GM21786 (cell line): ENCODE data around the gene TMEM18.

ENCODE experiments used
- ATAC-seq: cut with Tn5 transposase; IDR thresholded peaks from one replicate; pipeline ENCODE4 v1.9.1; 2021; ENCODE audit not compliant: unreplicated experiment

TMEM18 gene

DNA sequence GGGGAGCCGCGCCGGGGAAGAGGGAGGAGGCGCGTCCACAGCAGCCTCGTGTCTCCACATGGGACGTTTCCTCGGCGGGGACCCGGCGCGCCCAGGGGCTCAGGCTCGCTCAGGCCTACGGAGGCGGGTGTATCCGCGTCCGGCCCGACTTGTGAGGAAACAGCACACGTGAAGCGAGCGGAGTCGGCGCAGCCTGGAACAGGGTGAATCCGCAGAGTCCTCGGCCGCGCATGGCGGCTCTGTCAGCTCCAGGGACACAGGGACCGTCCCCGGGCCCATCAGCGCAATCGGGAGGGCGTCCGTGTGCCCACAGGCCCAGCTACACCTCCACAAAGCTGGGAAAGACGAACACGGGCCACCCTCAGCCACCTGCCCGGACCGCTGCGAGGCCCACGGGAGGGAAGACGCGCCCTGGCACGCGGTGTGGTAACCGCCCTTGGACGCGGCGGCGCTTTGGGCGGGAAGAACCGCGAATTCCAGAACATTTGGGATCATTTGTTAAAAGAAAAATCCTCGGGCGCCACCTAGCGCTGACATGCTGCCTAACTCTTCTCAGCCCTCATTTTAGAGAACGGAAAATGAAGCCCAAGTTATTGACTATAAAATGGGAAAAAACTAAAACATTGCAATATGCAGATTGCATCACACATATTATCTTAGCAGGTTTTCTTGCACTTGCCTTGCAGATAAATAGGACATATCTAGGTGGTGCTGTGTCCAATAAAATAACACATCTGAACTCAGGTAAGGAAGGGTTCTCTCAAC lies 40.4 kb downstream of the TMEM18 start:
- no peak for ATAC-seq

DNA sequence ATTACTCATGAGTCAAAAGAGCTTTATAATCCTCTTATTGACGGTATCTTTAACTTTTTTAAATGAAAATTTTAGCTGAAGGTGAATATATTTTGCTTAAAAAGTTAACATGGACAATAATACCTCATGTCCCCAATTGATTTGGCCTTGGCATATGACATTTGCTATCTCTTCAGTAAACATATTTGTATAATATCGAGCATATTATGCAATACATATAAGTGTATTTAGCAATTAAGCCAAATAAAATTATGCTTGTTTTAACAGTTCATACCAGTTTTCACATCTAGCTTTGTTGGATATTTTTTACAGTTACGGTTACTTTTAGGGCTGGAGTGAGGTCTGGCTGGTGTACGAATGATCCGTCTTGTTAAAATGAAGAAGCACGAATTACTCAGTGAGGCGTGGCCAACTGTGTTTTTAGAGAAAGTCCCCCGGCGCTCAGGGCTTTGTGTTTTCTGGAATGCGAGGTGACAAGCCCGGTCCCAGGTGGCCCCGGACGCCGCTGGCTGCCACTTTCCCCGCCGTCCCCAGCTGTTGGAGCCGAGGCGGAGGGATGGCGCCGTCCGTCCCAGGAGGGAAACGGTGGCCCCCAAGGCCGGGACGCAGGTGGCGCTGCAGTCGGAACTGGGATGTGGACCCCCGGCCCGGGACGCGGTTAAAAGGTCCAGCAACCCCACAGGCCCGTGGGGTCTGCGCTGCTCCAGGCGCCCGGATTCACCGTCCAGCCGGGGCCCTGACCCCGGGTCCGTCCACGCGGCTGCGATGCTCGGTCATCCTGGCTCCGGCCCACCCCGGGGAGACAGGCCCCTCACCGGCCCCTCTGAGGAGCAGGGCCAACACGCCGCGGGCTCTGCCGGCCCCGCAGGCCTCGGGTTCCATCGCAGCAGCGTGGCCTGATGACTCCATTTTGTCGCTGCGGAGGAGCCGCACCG lies 41.3 kb downstream of the TMEM18 start:
- no peak for ATAC-seq

DNA sequence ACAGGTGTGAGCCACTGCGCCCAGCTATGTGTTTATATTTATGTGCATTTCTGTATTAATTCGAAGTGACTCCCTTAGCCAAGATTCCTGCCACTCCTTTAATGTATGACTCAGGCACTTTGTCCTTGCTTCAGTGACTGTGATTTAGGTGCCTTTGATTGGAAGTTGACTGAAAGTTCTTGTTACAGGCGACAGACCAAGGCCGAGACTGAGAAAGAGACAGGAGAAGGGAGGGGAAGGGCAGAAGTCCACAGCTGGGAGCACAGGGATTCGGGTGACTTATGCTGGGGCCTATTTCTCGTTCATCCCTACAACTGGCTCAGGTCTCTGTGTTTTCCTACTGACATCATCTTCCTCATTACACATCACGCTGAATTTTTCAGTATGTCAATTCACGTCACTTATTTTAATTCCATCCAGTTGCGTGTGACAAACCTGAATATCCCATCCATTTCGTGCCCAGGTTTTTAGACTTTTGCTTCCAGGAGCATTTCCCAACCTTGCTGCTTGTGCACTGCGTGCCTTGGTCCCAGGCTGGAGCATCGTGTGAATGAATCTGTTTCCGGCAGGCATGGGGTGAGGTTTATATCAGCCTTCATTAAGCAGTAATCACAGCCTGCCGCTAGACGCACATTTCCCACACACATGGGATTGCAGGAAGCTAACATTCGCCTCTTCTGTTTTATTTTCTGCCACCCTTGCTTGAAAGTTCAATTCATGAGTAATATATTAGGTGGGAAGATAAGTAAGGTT lies 42.4 kb downstream of the TMEM18 start:
- no peak for ATAC-seq

DNA sequence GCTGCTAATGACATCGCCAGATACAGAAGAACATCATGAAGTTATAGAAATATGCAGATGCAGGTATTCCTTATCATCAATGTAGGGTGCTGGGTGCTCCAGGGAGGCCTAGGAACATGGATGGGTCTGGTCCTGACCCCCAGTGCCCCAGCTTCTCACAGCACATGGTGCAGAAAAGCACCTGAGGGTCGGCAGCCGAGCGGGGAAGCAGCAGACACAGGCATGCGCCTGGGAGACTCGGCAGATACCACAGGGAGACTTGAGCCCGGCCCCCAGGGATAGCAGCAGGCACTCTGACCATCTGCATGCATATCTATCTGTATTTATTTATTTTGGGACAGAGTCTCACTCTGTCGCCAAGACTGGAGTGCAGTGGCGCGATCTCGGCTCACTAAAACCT lies 43.2 kb downstream of the TMEM18 start:
- no peak for ATAC-seq

DNA sequence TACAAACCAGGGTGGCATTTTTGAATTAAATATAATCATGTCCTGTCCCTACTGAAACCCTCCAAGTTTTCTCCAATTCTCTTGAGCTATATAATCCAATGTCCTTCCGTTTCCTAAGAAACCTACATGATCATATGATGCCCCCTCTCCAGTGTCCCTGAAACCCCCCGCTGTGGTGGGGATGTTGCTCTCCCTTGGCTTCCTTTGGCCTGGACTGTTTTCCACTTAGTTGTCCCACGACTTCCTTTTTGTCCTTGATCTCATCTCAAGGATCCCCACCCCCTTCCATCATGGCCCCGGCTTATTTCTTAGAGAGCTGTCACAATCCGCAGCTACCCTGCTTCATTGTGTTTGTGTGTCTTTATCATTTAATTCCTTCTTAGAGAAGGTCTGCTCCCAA lies 43.8 kb downstream of the TMEM18 start:
- no peak for ATAC-seq

DNA sequence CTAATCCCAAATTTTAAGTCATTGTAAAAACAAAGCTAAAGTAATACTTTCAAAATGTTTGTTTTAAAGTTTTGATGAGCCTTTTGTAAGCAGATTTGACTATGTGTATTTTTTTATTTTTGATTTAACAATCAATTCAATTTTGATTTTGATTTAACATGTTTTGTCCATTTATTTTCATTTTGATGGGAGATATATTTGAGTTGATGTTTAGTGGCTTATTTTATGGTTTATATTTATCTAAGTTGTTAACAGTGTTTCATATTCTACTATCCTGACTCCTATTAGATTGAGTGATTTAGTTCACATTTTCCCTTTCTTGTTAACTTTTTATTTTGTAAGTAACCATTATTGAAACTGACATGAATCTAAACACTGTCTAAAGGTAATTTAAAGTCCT lies 44.7 kb downstream of the TMEM18 start:
- ATAC-seq, result no peak

DNA sequence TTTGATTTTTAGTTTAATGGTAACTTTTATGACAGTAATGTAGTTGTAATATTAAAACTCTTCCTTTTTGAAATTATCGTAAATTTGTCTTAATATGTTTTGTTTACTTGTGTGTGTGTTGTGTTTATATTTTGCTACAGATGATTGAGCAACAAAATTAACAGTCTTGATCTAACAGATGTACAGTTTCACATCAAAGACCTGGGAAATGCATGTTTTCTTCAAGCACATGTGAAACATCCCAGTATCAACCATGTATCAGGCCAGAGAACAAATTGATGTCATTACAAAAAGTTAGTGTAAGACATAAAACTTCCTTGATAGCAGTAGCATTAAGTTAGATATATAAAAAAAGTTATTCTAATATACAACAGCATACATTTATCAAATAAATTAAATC lies 45.5 kb downstream of the TMEM18 start:
- no peak for ATAC-seq

DNA sequence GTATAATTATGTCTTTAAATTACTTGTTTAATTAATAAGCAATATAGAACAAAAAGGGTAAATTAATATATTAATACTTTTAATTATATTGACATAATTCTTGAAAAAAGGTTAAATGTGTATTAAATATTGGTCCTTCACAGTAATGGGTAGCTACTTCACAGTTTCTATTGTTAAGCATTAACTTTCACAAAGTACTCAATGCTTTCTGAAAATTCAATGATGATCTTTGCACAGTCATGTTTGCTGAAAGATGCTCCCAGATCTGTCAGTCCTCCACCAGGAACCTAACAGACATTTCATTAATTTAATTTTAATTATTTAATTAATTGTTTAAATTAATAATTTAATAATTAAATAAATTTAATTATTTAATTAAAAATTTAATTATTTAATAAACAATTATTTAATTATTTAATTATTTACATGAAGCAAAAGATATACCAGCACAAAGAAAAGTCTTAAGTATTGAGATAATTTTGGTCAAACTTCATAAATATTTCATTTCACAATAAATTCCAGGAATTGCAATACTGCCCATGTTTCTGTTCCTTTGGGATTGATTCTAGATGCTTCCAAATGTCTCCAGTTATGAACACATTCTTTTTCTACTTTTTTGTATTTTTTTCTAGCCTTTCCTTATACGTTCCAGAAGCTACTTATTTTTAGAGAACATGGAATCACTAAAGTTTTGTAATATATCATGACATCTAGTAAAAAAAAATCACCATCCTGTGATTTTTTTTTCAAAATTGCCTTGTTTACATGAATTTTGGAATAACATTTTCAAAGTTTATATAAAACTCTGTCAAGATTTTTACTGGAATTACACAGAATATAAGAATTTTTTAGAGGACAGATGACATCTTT lies 46.5 kb downstream of the TMEM18 start:
- no peak for ATAC-seq

DNA sequence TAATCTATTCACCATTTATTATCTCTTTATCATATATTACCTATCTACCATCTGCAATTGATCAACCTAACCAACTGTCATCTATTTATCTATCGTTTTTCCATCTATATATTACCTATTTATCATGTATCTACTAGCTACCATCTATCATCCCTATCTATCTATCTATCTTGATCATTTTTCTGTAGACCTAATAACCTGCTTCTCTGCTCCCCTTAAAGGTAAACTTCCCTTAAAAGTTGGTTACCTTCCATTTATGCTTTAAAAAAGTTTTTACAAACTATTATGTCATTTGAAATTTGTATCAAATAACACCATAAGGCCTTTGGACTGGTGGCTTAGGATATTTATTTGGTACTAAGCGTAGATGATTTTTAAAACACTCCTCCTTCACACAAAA lies 47.2 kb downstream of the TMEM18 start:
- ATAC-seq, result no peak

DNA sequence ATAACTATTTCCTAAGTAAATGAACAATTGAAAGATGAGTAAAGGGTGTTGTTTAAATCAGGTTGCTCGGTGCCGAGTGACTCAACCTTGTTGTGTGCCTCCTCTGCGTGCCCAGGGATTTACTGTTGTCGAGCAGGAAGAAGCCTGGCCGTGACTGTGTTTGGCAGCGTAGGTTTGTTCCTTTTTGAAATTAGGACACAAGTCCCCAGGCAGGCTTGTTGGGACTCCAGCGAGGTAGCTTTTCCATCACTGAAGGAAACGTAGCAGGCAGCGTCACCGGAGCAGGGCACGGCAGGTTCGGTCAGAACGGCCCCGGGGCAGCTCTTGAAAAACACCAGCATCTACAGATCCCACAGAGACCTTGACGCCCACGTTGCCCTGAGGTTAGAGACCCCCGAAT lies 48.6 kb downstream of the TMEM18 start:
- ATAC-seq, result no peak

DNA sequence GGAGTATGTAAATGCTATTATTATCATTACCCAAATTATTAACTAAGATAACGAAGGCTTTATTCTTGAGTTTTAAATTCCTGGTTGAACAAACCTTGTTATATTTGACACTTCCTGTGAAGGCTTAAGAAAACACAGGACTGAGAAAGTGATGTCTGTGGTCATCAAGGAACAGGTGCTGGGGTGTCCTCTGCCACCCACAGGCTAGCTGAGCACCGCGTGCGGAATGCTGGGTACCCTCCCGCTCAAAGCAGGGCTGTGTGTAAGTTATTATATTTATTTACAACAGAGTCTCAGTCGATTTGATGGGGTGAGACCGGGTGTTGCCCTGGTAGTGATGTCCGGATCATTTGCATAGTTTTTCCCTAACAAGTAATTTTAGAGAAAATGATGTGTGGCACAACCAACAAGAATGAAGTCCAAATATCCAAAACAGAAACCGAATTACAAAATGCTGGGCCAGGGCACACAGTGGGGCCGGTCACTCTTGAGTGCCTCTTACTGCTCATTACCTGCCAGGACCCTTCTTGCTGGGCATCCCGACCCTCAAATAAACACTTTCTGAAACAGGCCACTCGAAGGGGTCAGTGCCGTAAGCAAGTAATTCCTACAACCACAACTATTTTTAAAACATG lies 49.2 kb downstream of the TMEM18 start:
- ATAC-seq, result no peak

DNA sequence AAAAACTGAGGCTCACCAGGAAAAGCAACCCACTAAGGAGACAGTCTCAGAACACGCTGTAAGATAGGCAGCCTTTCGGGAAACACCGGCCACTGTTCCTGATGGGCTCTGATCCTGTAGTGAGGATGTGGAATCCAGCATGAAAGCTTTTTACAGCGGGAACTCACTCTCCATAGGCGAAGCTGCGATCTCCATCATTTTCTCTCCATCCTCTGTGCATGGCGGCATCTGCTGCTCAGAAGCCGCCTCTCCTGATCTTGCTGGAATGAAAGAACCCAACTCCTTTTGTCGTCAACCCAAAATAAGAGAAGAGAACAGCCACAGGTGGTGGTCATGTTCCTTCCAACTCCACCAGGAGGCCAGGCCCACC lies 49.9 kb downstream of the TMEM18 start:
- ATAC-seq, result no peak

DNA sequence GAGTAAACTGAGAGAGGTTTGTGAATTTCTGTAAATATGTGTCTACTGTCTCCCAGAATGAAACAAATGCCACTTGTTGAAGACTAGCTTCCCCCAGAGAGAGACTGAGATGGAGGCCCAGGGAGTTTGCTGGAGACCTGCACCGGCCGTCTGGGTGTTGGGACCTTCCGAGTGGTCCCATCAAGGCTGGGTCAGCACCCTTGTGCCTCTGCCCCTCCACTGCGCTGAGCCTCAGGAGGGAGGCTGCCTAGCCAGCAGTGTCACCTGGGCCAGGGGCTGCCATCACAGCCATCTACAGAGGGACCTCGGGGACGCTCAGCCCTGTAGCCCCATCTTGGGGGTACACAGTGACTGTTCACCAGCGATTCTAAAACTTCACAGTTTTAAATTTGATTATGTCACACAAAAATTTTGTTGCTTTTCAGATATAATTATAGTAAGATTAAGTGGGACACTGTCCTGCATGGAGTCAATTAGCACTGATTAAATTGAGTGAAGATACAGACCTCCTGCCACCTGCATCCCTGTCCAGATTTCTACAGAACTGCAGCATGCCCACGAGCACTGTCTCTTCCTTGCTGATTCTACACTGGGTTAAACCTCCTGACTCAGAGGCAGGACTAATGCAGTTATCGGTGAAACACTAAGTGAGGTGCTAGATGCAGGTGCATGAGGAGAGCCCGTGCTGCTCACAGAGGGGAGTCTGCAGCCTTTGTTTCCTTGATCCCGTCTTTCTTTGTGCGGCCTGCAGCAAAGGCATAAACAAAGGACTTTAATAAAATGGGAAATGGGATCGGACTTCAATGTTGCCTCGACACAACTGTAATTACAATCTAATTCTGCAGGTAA lies 50.5 kb downstream of the TMEM18 start:
- no peak for ATAC-seq

DNA sequence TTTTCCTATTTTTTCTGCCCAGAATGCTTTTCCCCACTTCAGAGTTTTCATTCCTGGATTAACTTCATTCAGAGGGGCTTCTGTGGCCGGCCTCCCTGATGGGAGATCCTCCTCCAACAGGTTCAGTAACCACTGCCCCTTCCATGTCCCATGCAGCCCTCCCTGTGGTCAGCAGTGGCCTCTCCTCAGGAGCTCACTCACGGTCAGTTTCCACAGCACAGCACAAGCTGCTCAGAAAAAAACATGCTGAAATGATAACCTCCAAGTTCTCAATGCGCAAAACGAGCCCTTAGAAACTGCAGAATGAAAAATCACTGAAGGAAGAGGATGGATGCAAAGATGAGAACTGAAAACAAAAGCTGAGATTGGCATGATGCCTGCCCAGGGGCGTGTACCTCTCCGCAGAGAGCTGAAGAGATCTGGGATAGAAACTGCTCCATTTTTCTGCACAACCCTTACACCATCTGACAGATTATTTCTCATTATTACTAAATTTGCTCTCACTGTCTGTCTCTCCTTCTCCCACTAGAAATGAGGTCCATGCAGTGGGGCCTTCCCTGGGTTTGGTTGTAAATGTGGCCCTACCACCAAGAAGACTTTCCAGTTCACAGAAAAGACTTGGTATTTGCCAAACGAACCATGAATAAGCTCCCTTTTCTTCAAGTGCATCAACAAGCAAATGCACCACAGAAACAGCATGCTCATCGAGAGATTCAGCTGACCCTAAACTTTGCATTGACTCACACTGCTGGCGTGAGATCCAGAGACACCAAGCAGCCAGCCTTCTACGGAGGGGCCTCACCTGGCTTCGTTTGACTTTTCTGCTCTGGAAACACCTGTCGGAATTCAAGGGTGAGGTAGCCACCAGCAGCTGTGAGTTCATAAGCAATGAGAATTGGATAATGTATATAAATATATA lies 51.5 kb downstream of the TMEM18 start:
- no peak for ATAC-seq

DNA sequence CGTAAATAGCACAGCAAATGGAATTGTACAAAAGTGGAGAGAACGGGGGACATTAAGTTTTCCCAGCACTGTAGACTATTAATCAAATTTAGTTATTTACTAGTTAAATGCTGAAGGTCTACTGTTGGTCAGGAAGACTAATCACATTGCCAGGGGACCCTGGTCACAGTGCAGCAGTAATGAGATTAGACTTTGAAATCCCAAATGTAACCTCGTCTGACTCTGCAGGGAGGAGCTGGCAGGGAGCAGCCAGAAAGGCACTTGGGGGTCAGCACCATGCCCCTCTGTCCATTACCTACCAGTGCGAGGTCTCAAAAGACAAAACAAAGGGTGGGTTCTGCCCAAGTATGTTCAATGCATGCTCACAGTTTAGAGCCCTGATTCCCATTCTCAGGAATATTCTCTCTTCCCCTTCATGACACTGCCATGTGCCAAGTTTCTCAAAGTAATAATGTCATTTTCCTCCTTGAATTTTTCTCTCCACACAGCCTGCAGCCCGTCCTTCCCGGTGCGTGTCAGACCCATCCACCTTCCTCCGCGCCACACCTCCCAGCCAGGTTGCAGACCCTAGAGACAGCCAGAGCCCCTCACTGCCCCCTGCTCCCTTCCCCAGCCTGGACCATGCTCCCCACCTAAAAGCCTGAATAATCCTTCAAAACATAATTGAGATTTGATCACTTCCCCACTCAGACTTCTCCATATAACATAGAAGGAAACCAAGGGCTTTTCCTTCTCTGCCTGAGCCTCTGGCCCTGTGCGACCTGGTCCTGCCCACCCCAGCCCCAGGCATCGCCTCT lies 52.5 kb downstream of the TMEM18 start:
- no peak for ATAC-seq

DNA sequence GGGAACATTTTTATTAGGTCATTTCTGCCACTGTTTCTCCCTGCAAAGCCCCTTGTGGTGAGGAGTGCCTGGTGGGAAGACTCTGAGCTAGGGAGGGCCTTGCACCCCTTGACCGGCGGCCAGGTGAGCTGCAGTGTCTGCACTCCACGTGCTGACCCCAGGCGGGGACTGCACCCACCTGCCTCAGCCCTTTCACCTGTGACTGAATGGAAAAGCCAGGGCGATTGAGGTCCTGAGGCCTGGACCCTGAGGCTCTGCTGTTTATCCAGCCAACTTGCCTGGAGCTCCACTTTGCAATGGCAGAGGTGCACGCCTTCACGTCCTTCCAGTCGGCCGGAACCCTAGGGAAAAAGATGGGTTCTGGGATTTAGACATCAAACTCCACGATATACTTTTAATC lies 53.1 kb downstream of the TMEM18 start:
- no peak for ATAC-seq

DNA sequence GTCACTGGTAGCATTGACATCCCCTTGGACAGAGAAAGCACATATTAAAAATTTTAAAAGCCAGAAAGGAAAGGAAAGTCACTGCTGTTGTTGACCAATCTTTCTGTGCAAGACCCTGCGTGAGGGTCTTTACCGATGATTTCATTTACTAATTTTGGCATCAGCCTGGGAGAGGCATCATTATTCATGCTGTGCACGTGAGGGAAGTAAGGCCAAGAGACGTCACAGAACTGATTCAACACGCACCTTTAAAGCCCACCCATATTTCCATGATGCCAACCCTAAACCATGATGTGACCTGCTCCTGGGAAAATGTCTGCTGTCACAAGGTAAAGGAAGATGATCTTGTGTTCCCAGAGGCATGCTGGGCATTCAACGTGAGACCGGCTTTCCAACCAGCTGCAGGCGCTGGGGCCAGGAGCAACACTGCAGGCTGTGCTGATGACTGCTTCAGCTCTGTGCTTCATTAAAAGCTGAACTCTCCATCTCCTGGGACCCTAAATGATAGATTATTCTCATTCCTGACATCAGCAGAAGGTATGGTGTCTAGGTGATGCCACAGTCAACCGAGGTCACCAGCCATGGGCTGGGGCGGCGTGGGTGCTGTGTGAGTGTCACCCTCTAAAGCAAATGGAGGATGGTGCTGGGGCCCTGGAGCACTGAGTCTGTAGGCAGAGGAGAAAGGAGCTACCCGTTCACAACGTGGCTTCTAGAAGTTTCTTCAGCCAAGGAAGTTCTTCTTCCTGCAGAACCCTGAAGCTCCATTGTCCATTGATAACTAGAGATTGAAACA lies 53.9 kb downstream of the TMEM18 start:
- ATAC-seq, result no peak
